ENCODE measurements around the gene HELZ2.
A peak's percentile ranks its signal among the peaks of the same experiment; 100 is the strongest.

HELZ2 gene

GRCh38 chr20:63570281-63571086, 3.6 kb downstream of the HELZ2 start:
- Histone ChIP-seq H3K27ac (ENCODE audit: low read depth, low read length) (no peak overlapping the region), H3K27me3 (ENCODE audit: control insufficient read depth, insufficient read depth, low read length) (no peaks in the 10 kb centered on the region)

GRCh38 chr20:63568986-63569949, 4.8 kb downstream of the HELZ2 start:
- Histone ChIP-seq H3K27me3 (ENCODE audit: control insufficient read depth, insufficient read depth, low read length) (no peaks in the 10 kb centered on the region), H3K36me3 (ENCODE audit: control insufficient read depth, insufficient read depth, low read length) (no peaks in the 10 kb centered on the region), H3K9ac (ENCODE audit: low read length) (no peak overlapping the region), H3K27ac (ENCODE audit: low read depth, low read length) (no peak overlapping the region), H3K4me1 (ENCODE audit: control insufficient read depth, insufficient read depth, low read length) (no peaks in the 10 kb centered on the region), H3K4me3 (ENCODE audit: low read length) (no peak overlapping the region)

More at GRCh38 chr20:63570281-63571086, 3.6 kb downstream of the HELZ2 start:
- Histone ChIP-seq H3K4me3 (ENCODE audit: low read length) (no peak overlapping the region), H3K9ac (ENCODE audit: low read length) (no peak overlapping the region), H3K36me3 (ENCODE audit: control insufficient read depth, insufficient read depth, low read length) (no peaks in the 10 kb centered on the region), H3K4me1 (ENCODE audit: control insufficient read depth, insufficient read depth, low read length) (peaks cover 4% of the 10 kb centered on the region)

GRCh38 chr20:63568170-63568981, 5.7 kb downstream of the HELZ2 start:
- no peak overlapping the region for H3K9ac ChIP-seq (ENCODE audit: low read length)
- no peaks in the 10 kb centered on the region for H3K36me3 ChIP-seq (ENCODE audit: control insufficient read depth, insufficient read depth, low read length)
- no peaks in the 10 kb centered on the region for H3K4me1 ChIP-seq (ENCODE audit: control insufficient read depth, insufficient read depth, low read length)
- peak overlapping the region; percentile 32 for H3K4me3 ChIP-seq (ENCODE audit: low read length)
- no peaks in the 10 kb centered on the region for H3K27me3 ChIP-seq (ENCODE audit: control insufficient read depth, insufficient read depth, low read length)
- H3K27ac ChIP-seq (ENCODE audit: low read depth, low read length), result no peak overlapping the region

- Histone ChIP-seq H3K4me1 (ENCODE audit: control insufficient read depth, insufficient read depth, low read length) (no peaks in the 10 kb centered on the region), H3K27me3 (ENCODE audit: control insufficient read depth, insufficient read depth, low read length) (no peaks in the 10 kb centered on the region), H3K9ac (ENCODE audit: low read length) (no peak overlapping the region), H3K27ac (ENCODE audit: low read depth, low read length) (no peak overlapping the region), H3K4me3 (ENCODE audit: low read length) (peak overlapping the region; percentile 32), H3K36me3 (ENCODE audit: control insufficient read depth, insufficient read depth, low read length) (no peaks in the 10 kb centered on the region)
Measured at GRCh38 chr20:63567386-63568169, 6.5 kb downstream of the HELZ2 start.

- H3K27me3 ChIP-seq (ENCODE audit: control insufficient read depth, insufficient read depth, low read length), result no peaks in the 10 kb centered on the region
- H3K4me1 ChIP-seq (ENCODE audit: control insufficient read depth, insufficient read depth, low read length), result no peaks in the 10 kb centered on the region
- peaks cover 4% of the 10 kb centered on the region for H3K36me3 ChIP-seq (ENCODE audit: control insufficient read depth, insufficient read depth, low read length)
- no peak overlapping the region for H3K9ac ChIP-seq (ENCODE audit: low read length)
- no peak overlapping the region for H3K4me3 ChIP-seq (ENCODE audit: low read length)
- no peak overlapping the region for H3K27ac ChIP-seq (ENCODE audit: low read depth, low read length)
Measured at GRCh38 chr20:63567136-63567385, 7.0 kb downstream of the HELZ2 start.

GRCh38 chr20:63566395-63567135, 7.5 kb downstream of the HELZ2 start:
- Histone ChIP-seq H3K4me1 (ENCODE audit: control insufficient read depth, insufficient read depth, low read length) (no peaks in the 10 kb centered on the region), H3K27me3 (ENCODE audit: control insufficient read depth, insufficient read depth, low read length) (no peaks in the 10 kb centered on the region), H3K9ac (ENCODE audit: low read length) (no peak overlapping the region), H3K36me3 (ENCODE audit: control insufficient read depth, insufficient read depth, low read length) (peaks cover 4% of the 10 kb centered on the region), H3K27ac (ENCODE audit: low read depth, low read length) (no peak overlapping the region), H3K4me3 (ENCODE audit: low read length) (no peak overlapping the region)

- H3K27ac ChIP-seq (ENCODE audit: low read depth, low read length), result no peak overlapping the region
- no peaks in the 10 kb centered on the region for H3K4me1 ChIP-seq (ENCODE audit: control insufficient read depth, insufficient read depth, low read length)
- no peaks in the 10 kb centered on the region for H3K27me3 ChIP-seq (ENCODE audit: control insufficient read depth, insufficient read depth, low read length)
- no peak overlapping the region for H3K9ac ChIP-seq (ENCODE audit: low read length)
- no peak overlapping the region for H3K4me3 ChIP-seq (ENCODE audit: low read length)
- H3K36me3 ChIP-seq (ENCODE audit: control insufficient read depth, insufficient read depth, low read length), result peaks cover 7% of the 10 kb centered on the region
Measured at GRCh38 chr20:63565699-63566335, 8.2 kb downstream of the HELZ2 start.

GRCh38 chr20:63565021-63565698, 8.9 kb downstream of the HELZ2 start:
- H3K36me3 ChIP-seq (ENCODE audit: control insufficient read depth, insufficient read depth, low read length), result peaks cover 12% of the 10 kb centered on the region

GRCh38 chr20:63564036-63564810, 9.8 kb downstream of the HELZ2 start:
- Histone ChIP-seq H3K27me3 (ENCODE audit: control insufficient read depth, insufficient read depth, low read length) (no peaks in the 10 kb centered on the region), H3K36me3 (ENCODE audit: control insufficient read depth, insufficient read depth, low read length) (peaks cover 14% of the 10 kb centered on the region), H3K9ac (ENCODE audit: low read length) (no peak overlapping the region), H3K27ac (ENCODE audit: low read depth, low read length) (no peak overlapping the region), H3K4me1 (ENCODE audit: control insufficient read depth, insufficient read depth, low read length) (no peaks in the 10 kb centered on the region), H3K4me3 (ENCODE audit: low read length) (no peak overlapping the region)

More at GRCh38 chr20:63565021-63565698, 8.9 kb downstream of the HELZ2 start:
- H3K9ac ChIP-seq (ENCODE audit: low read length), result no peak overlapping the region
- H3K27me3 ChIP-seq (ENCODE audit: control insufficient read depth, insufficient read depth, low read length), result no peaks in the 10 kb centered on the region
- no peaks in the 10 kb centered on the region for H3K4me1 ChIP-seq (ENCODE audit: control insufficient read depth, insufficient read depth, low read length)
- H3K4me3 ChIP-seq (ENCODE audit: low read length), result no peak overlapping the region
- no peak overlapping the region for H3K27ac ChIP-seq (ENCODE audit: low read depth, low read length)
